HS-5 (cell line): ENCODE data around the gene MIER2.
"Not testable (repeated sequence)": the region's sequence is repeated elsewhere in the genome, so short reads cannot be mapped to it uniquely, and the experiment has no call there.

Experiments
- DNase-seq: peaks from one replicate; pipeline ENCODE4 v3.0.0-alpha.2; 2012; ENCODE audit warnings: low read depth

The MIER2 gene

GRCh38 chr19:355536-355935, 10.9 kb upstream of the MIER2 start:
- DNase-seq: not testable (repeated sequence)

- DNase-seq: no peak
These were observed 10.5 kb upstream of the MIER2 start for GRCh38 chr19:355134-355533.

GRCh38 chr19:351976-352625, 7.5 kb upstream of the MIER2 start:
- DNase-seq: no peak

GRCh38 chr19:347946-348861, 3.6 kb upstream of the MIER2 start:
- no peak for DNase-seq

GRCh38 chr19:345320-345879, 804 bp upstream of the MIER2 start:
- DNase-seq: no peak

GRCh38 chr19:343941-344624, 513 bp downstream of the MIER2 start:
- no peak for DNase-seq

GRCh38 chr19:343451-343931, 1.1 kb downstream of the MIER2 start:
- DNase-seq: no peak

- DNase-seq: peak; percentile 67
These were observed 1.7 kb downstream of the MIER2 start for GRCh38 chr19:342801-343421.

- DNase-seq: no peak
These were observed 2.5 kb downstream of the MIER2 start for GRCh38 chr19:342128-342455.

- no peak for DNase-seq
These were observed 3.0 kb downstream of the MIER2 start for GRCh38 chr19:341386-342127.

GRCh38 chr19:340620-341385, 3.8 kb downstream of the MIER2 start:
- no peak for DNase-seq

- DNase-seq: no peak
These were observed 5.2 kb downstream of the MIER2 start for GRCh38 chr19:339262-339887.

GRCh38 chr19:338421-338820, 6.2 kb downstream of the MIER2 start:
- DNase-seq: no peak

GRCh38 chr19:336067-336614, 8.5 kb downstream of the MIER2 start:
- no peak for DNase-seq

- DNase-seq: no peak
These were observed 9.0 kb downstream of the MIER2 start for GRCh38 chr19:335486-336066.

GRCh38 chr19:335072-335471, 9.5 kb downstream of the MIER2 start:
- DNase-seq: no peak

- DNase-seq: no peak
These were observed 10.1 kb downstream of the MIER2 start for GRCh38 chr19:334296-335071.

- no peak for DNase-seq
These were observed 14.1 kb downstream of the MIER2 start for GRCh38 chr19:330503-330902.

- DNase-seq: no peak
These were observed 14.7 kb downstream of the MIER2 start for GRCh38 chr19:329876-330275.
